ENCODE results near the gene COL28A1. TPM values are rescaled to one million over a fixed set of nuclear protein-coding genes. Genes with fewer than 3 reads are reported as not detected.

Gene COL28A1
- total and polyA plus RNA-seq, 7 donors: 0.29 to 6.3 (median 1.9) TPM

GRCh38 chr7:7435978-7436377 is 99.7 kb downstream of the COL28A1 start:
- H3K9me3 ChIP-seq: no peaks in the 10 kb centered on the region
- no peak overlapping the region for H3K4me3 ChIP-seq
- H3K27me3 ChIP-seq (ENCODE audit: insufficient read depth in 3 of 3, low read length in 2 of 3): no peaks in the 10 kb centered on the region
- WGBS, 3 donors: 92 to 97% (median 94%) methylated on average over 1 of the region's 1 CpG
- H3K36me3 ChIP-seq (ENCODE audit: insufficient read depth in 1 of 2, low read depth in 1 of 2): peaks cover 0 to 6% of the 10 kb centered on the region in 2 donors
- ATAC-seq (no peak), DNase-seq (no peak)
- H3K4me1 ChIP-seq: no peaks in the 10 kb centered on the region
- no peak overlapping the region for H3K27ac ChIP-seq
- intact Hi-C loops (cut with DNase I): no loop called here
- no peak for TF ChIP-seq CTCF (IDR thresholded peaks at IDR 0.05)

DNA sequence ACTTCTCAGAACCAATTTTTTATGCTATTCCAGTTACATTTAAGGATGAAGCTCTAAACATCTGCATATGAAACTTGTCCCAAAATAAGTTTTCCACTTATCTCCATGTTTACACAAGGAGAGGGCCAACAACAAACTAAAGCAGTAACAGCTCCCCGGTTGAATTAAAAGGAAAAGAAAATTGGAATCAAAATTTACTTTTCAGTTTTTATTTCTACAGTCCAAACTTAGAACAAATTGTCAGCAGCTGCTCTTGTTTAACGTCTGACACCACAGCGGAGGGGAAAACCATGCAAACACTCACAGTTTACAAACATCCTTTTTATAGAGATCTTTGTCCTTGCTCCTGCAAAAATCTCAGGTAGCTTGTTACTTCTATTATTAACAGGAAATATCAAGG is 101.3 kb downstream of the COL28A1 start:
- intact Hi-C loops (cut with DNase I): no loop called here
- 33 to 57% (median 35%) methylated on average over 3 of the region's 3 CpGs for WGBS, 3 donors
- no peak for DNase-seq
- peaks cover 0 to 6% of the 10 kb centered on the region in 2 donors for H3K36me3 ChIP-seq (ENCODE audit: insufficient read depth in 1 of 2, low read depth in 1 of 2)
- H3K9me3 ChIP-seq: no peaks in the 10 kb centered on the region
- no peak for TF ChIP-seq CTCF (IDR thresholded peaks at IDR 0.05)
- no peaks in the 10 kb centered on the region for H3K4me1 ChIP-seq
- H3K4me3 ChIP-seq: no peak overlapping the region
- no peaks in the 10 kb centered on the region for H3K27me3 ChIP-seq (ENCODE audit: insufficient read depth in 3 of 3, low read length in 2 of 3)
- no peak overlapping the region for H3K27ac ChIP-seq
- ATAC-seq: no peak

DNA sequence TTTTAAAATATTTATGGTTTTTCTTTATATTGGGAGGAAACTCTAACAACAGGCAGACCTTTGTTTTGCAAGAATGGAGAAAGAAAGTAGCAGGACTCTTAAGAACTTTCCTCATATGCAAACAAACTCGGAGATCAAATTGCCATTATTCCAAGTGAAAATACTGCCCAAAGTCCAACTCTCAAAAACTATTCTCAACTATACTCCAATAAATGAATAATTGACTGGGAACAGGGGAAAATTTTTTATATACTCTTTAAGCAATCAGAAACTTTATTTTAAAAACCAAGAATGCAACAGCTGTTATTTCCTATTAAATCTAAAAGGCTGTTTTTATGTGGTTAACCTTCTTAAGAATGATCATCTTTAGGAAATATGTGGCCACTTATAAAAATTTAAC is 101.9 kb downstream of the COL28A1 start:
- Histone ChIP-seq H3K36me3 (ENCODE audit: insufficient read depth in 1 of 2, low read depth in 1 of 2) (peaks cover 0 to 6% of the 10 kb centered on the region in 2 donors), H3K27me3 (ENCODE audit: insufficient read depth in 3 of 3, low read length in 2 of 3) (no peaks in the 10 kb centered on the region), H3K9me3 (no peaks in the 10 kb centered on the region), H3K27ac (no peak overlapping the region), H3K4me3 (no peak overlapping the region), H3K4me1 (no peaks in the 10 kb centered on the region)
- DNase-seq: no peak
- no peak for TF ChIP-seq CTCF (IDR thresholded peaks at IDR 0.05)
- WGBS, 3 donors: 62 to 65% (median 63%) methylated on average over 1 of the region's 1 CpG
- intact Hi-C loops (cut with DNase I): no loop called here
- ATAC-seq: no peak

GRCh38 chr7:7432979-7433378 is 102.7 kb downstream of the COL28A1 start:
- peaks cover 0 to 6% of the 10 kb centered on the region in 2 donors for H3K36me3 ChIP-seq (ENCODE audit: insufficient read depth in 1 of 2, low read depth in 1 of 2)
- ATAC-seq (no peak), DNase-seq (no peak)
- WGBS, 3 donors: 92 to 95% (median 93%) methylated on average over 7 of the region's 7 CpGs
- no peaks in the 10 kb centered on the region for H3K9me3 ChIP-seq
- TF ChIP-seq CTCF (IDR thresholded peaks at IDR 0.05): no peak
- H3K4me3 ChIP-seq: no peak overlapping the region
- H3K27ac ChIP-seq: no peak overlapping the region
- H3K27me3 ChIP-seq (ENCODE audit: insufficient read depth in 3 of 3, low read length in 2 of 3): no peaks in the 10 kb centered on the region
- intact Hi-C loops (cut with DNase I): no loop called here
- no peaks in the 10 kb centered on the region for H3K4me1 ChIP-seq

GRCh38 chr7:7428806-7429205 is 106.9 kb downstream of the COL28A1 start:
- DNase-seq: no peak
- H3K27ac ChIP-seq: no peak overlapping the region
- intact Hi-C loops (cut with DNase I): loop anchor here (5.0 to 10.0 kb wide), 3 partner anchors 786 to 868 kb away; no protein-coding TSS in a partner anchor
- WGBS, 3 donors: 58 to 66% (median 60%) methylated on average over 4 of the region's 4 CpGs
- H3K9me3 ChIP-seq: no peaks in the 10 kb centered on the region
- no peak for ATAC-seq
- H3K27me3 ChIP-seq (ENCODE audit: insufficient read depth in 3 of 3, low read length in 2 of 3): no peaks in the 10 kb centered on the region
- H3K36me3 ChIP-seq (ENCODE audit: insufficient read depth in 1 of 2, low read depth in 1 of 2): no peaks in the 10 kb centered on the region
- no peak overlapping the region for H3K4me3 ChIP-seq
- H3K4me1 ChIP-seq: no peaks in the 10 kb centered on the region
- TF ChIP-seq CTCF (IDR thresholded peaks at IDR 0.05): no peak

All from psoas muscle (tissue), 8 donors.